Fibroblast of lung (primary cell): Measurements from ENCODE around the gene PTBP2.

ENCODE experiments used
- EZH2 ChIP-seq: IDR thresholded peaks from 2 replicates; pipeline ENCODE4 v1.5.1; 2012; ENCODE audit warnings: low read length, control low read depth, mild to moderate bottlenecking; ENCODE audit errors: missing control alignments
- TF ChIP-seq, protein P1 (sequence below), 2 donors: IDR thresholded peaks in 1 of 2; conservative IDR thresholded peaks in 1 of 2; 1 replicate in 1 of 2; 2 replicates in 1 of 2; pipeline ENCODE4 v1.5.1; 2011 to 2012; ENCODE audit warnings: low read length in 2 of 2, control low read depth in 1 of 2, inconsistent platforms in 1 of 2, low read depth in 1 of 2, mild to moderate bottlenecking in 1 of 2

DNA sequence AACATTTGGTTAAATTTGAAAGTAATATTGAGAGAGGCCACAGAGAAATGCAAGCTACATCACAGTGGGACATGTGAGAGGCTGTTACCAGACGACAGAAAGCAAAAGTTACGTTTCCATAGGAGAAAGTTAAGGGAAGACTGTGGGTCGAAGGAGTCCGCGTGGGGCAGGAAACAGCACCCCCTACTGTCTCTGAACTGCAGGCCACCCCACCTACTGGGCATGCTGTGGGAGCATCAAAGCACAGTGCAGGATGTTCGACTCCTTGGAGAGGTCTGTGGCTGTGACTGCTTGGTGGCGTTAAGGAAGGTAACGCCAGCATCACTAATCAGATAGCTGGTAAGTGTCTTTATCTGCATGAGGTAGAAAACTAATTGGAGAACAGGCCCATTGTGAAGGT is 123.9 kb downstream of the PTBP2 start:
- TF ChIP-seq, protein P1, sequence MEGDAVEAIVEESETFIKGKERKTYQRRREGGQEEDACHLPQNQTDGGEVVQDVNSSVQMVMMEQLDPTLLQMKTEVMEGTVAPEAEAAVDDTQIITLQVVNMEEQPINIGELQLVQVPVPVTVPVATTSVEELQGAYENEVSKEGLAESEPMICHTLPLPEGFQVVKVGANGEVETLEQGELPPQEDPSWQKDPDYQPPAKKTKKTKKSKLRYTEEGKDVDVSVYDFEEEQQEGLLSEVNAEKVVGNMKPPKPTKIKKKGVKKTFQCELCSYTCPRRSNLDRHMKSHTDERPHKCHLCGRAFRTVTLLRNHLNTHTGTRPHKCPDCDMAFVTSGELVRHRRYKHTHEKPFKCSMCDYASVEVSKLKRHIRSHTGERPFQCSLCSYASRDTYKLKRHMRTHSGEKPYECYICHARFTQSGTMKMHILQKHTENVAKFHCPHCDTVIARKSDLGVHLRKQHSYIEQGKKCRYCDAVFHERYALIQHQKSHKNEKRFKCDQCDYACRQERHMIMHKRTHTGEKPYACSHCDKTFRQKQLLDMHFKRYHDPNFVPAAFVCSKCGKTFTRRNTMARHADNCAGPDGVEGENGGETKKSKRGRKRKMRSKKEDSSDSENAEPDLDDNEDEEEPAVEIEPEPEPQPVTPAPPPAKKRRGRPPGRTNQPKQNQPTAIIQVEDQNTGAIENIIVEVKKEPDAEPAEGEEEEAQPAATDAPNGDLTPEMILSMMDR (conservative IDR thresholded peaks at IDR 0.05 in 1 of 2, IDR thresholded peaks at IDR 0.05 in 1 of 2; ENCODE audit: low read depth in 1 of 2, low read length in 2 of 2) = peak; percentile 22 to 49
- no peak for TF ChIP-seq EZH2
